Neural cell (in vitro differentiated cells): ENCODE measurements around the gene CACNA1C. TPM values are rescaled to one million over a fixed set of nuclear protein-coding genes. Genes with fewer than 3 reads are reported as not detected.

Experiments used
- H2AFZ ChIP-seq: fragments of 200-600, 300-800 bp; sonication (generic), shearing (Covaris generic); 2 replicates; pipeline ENCODE4 v1.6.0; 2014; ENCODE audit warnings: low read depth, mild to moderate bottlenecking, antibody characterized with exemption, low read length, moderate library complexity
- H3F3A ChIP-seq: fragments of 200-600 bp; shearing (Covaris generic); 2 replicates; pipeline ENCODE4 v1.6.1; 2016; ENCODE audit warnings: mild to moderate bottlenecking, moderate library complexity, mixed read lengths, antibody characterized with exemption, low read length; ENCODE audit not compliant: insufficient read depth, poor library complexity, severe bottlenecking
- H3K27ac ChIP-seq: fragments of 200-600, 300-800 bp; sonication (generic), shearing (Covaris generic); 2 replicates; pipeline ENCODE4 v1.5.1; 2014; ENCODE audit warnings: mild to moderate bottlenecking, low read length, moderate library complexity
- H3K27me3 ChIP-seq: fragments of 300-800, 200-600 bp; sonication (generic), shearing (Covaris generic); 2 replicates; pipeline ENCODE4 v1.6.0; 2014; ENCODE audit warnings: mild to moderate bottlenecking, low read depth, low read length, moderate library complexity; ENCODE audit not compliant: insufficient read depth
- H3K36me3 ChIP-seq: fragments of 300-800, 200-600 bp; sonication (generic), shearing (Covaris generic); 2 replicates; pipeline ENCODE4 v1.5.1; 2014; ENCODE audit warnings: mild to moderate bottlenecking, antibody characterized with exemption, low read length, moderate library complexity; ENCODE audit not compliant: insufficient read depth
- H3K4me2 ChIP-seq: fragments of 300-800, 200-600 bp; sonication (generic), shearing (Covaris generic); 2 replicates; pipeline ENCODE4 v1.6.0; 2014; ENCODE audit warnings: mild to moderate bottlenecking, low read length
- H3K4me3 ChIP-seq: fragments of 300-800, 200-600 bp; sonication (generic), shearing (Covaris generic); 2 replicates; pipeline ENCODE4 v1.5.1; 2014; ENCODE audit warnings: mild to moderate bottlenecking, low read length, moderate library complexity
- H3K79me2 ChIP-seq: fragments of 200-600 bp; shearing (Covaris generic); replicated peaks from 2 replicates; pipeline ENCODE4 v1.6.0; 2014; ENCODE audit warnings: mild to moderate bottlenecking, low read length, moderate library complexity; ENCODE audit not compliant: insufficient read depth
- H3K9ac ChIP-seq: fragments of 300-800, 200-600 bp; sonication (generic), shearing (Covaris generic); 2 replicates; pipeline ENCODE4 v1.6.1; 2016; ENCODE audit warnings: mild to moderate bottlenecking, low read length, mixed read lengths
- H3K9me2 ChIP-seq: fragments of 200-600 bp; shearing (Covaris generic); 2 replicates; pipeline ENCODE4 v1.6.1; 2016; ENCODE audit warnings: mild to moderate bottlenecking, low read length, mixed read lengths; ENCODE audit not compliant: insufficient read depth
- H3K9me3 ChIP-seq: fragments of 200-600, 300-800 bp; sonication (generic), shearing (Covaris generic); 2 replicates; pipeline ENCODE4 v1.6.1; 2016; ENCODE audit warnings: mild to moderate bottlenecking, mixed run types, low read length, moderate library complexity, mixed read lengths
- H4K20me1 ChIP-seq: fragments of 200-600 bp; shearing (Covaris generic); 2 replicates; pipeline ENCODE4 v1.6.1; 2016; ENCODE audit warnings: mild to moderate bottlenecking, mixed run types; ENCODE audit not compliant: insufficient read depth
- CTCF ChIP-seq: fragments of 450-650 bp; IDR thresholded peaks from 2 replicates; pipeline ENCODE4 v1.5.1; 2014; ENCODE audit warnings: antibody characterized with exemption, mild to moderate bottlenecking, moderate library complexity; ENCODE audit not compliant: poor library complexity, severe bottlenecking
- EP300 ChIP-seq: fragments of 450-650 bp; conservative IDR thresholded peaks from 2 replicates; pipeline ENCODE4 v1.6.1; 2014; ENCODE audit warnings: antibody characterized with exemption, mild to moderate bottlenecking, moderate library complexity; ENCODE audit not compliant: poor library complexity, severe bottlenecking
- EZH2 ChIP-seq: fragments of 200-600, 300-800 bp; shearing (Covaris generic), sonication (generic); IDR thresholded peaks from 2 replicates; pipeline ENCODE4 v1.6.1; 2014; ENCODE audit warnings: antibody characterized with exemption, low read length, borderline replicate concordance, mild to moderate bottlenecking; ENCODE audit not compliant: insufficient read depth, poor library complexity, severe bottlenecking
- MXI1 ChIP-seq: fragments of 450-650 bp; conservative IDR thresholded peaks from 2 replicates; pipeline ENCODE4 v1.6.1; 2014; ENCODE audit warnings: antibody characterized with exemption, mild to moderate bottlenecking; ENCODE audit not compliant: poor library complexity, severe bottlenecking
- POLR2AphosphoS5 ChIP-seq: IDR thresholded peaks from 2 replicates; pipeline ENCODE4 v1.6.1; 2012
- RAD21 ChIP-seq: fragments of 450-650 bp; conservative IDR thresholded peaks from 2 replicates; pipeline ENCODE4 v1.6.1; 2014; ENCODE audit warnings: antibody characterized with exemption, mild to moderate bottlenecking, moderate library complexity
- REST ChIP-seq: IDR thresholded peaks from 2 replicates; pipeline ENCODE4 v1.6.1; 2012; ENCODE audit warnings: borderline replicate concordance
- SMC3 ChIP-seq: fragments of 450-650 bp; conservative IDR thresholded peaks from 2 replicates; pipeline ENCODE4 v1.6.1; 2014; ENCODE audit warnings: antibody characterized with exemption, mild to moderate bottlenecking, moderate library complexity; ENCODE audit not compliant: poor library complexity
- TAF1 ChIP-seq: IDR thresholded peaks from 2 replicates; pipeline ENCODE4 v1.6.1; 2012; ENCODE audit warnings: low read depth
- polyA plus RNA-seq: library from polyadenylated mRNA; depleted of rRNA; stranded (reverse); fragments of >200 nt; gene quantifications from 2 replicates; pipeline ENCODE4 v1.2.3, GENCODE V29; 2014

CACNA1C gene
- polyA plus RNA-seq, 1 donor from 2014 or later = 9.7 TPM

GRCh38 chr12:2618291-2618995 lies 565.7 kb downstream of the CACNA1C start:
- no peak overlapping the region for H3K27ac ChIP-seq
- peaks cover 4% of the 10 kb centered on the region for H3K36me3 ChIP-seq
- H3K4me3 ChIP-seq = no peak overlapping the region
- H3K4me2 ChIP-seq = no peak overlapping the region
- no peak overlapping the region for H2AFZ ChIP-seq
- no peaks in the 10 kb centered on the region for H3K9me2 ChIP-seq
- H3K27me3 ChIP-seq = no peaks in the 10 kb centered on the region
- no peak overlapping the region for H3K9ac ChIP-seq
- no peaks in the 10 kb centered on the region for H3K79me2 ChIP-seq
- TF ChIP-seq SMC3 (no peak), CTCF (no peak), RAD21 (no peak), MXI1 (no peak), EZH2 (no peak), EP300 (no peak), TAF1 (no peak), REST (no peak), POLR2AphosphoS5 (no peak)
- no peaks in the 10 kb centered on the region for H4K20me1 ChIP-seq
- H3K9me3 ChIP-seq = no peaks in the 10 kb centered on the region
- no peaks in the 10 kb centered on the region for H3F3A ChIP-seq

GRCh38 chr12:2619136-2619535 lies 566.3 kb downstream of the CACNA1C start:
- Histone ChIP-seq H3F3A (no peaks in the 10 kb centered on the region), H3K9me2 (no peaks in the 10 kb centered on the region), H3K4me3 (no peak overlapping the region), H3K4me2 (no peak overlapping the region), H3K36me3 (peaks cover 4% of the 10 kb centered on the region), H3K27ac (no peak overlapping the region), H4K20me1 (no peaks in the 10 kb centered on the region), H3K9ac (no peak overlapping the region), H2AFZ (no peak overlapping the region), H3K27me3 (no peaks in the 10 kb centered on the region), H3K9me3 (no peaks in the 10 kb centered on the region), H3K79me2 (no peaks in the 10 kb centered on the region)
- no peak for TF ChIP-seq CTCF
- TF ChIP-seq RAD21 = no peak
- TF ChIP-seq EZH2 = no peak
- no peak for TF ChIP-seq MXI1
- TF ChIP-seq EP300 = no peak
- TF ChIP-seq SMC3 = no peak
- no peak for TF ChIP-seq TAF1
- no peak for TF ChIP-seq REST
